Loucy (cell line): ENCODE measurements around the gene PGR.

ENCODE experiments used
- EZH2phosphoT487 ChIP-seq: fragments of 200-600 bp; IDR thresholded peaks from 2 replicates; pipeline ENCODE4 v1.6.1; 2018; ENCODE audit warnings: antibody characterized with exemption, mild to moderate bottlenecking, moderate library complexity, borderline replicate concordance
- TF ChIP-seq, protein P1 (sequence below): fragments of 200-600 bp; sonication (generic); conservative IDR thresholded peaks from 2 replicates; pipeline ENCODE4 v1.5.1; 2014; ENCODE audit warnings: mild to moderate bottlenecking, antibody characterized with exemption, low read length

DNA sequence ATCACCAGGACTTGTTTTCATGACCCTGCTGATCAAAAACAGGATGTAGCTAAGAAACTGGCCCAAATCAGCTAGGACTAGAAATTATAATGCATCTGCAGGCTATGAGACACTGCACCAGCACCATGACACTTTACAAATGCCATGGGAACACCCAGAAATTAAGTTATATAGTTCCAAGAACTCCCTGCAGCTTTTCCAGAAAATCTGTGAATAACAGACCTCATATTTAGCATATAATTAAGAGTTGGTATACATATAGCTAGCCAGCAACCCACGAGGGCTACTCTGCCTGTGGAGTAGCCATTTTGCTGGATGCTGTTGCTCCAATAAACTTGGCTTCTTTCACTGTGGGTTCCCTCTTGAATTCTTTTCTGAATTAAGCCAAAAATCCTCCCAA, 101.0 kb downstream of the PGR start:
- TF ChIP-seq, protein P1, sequence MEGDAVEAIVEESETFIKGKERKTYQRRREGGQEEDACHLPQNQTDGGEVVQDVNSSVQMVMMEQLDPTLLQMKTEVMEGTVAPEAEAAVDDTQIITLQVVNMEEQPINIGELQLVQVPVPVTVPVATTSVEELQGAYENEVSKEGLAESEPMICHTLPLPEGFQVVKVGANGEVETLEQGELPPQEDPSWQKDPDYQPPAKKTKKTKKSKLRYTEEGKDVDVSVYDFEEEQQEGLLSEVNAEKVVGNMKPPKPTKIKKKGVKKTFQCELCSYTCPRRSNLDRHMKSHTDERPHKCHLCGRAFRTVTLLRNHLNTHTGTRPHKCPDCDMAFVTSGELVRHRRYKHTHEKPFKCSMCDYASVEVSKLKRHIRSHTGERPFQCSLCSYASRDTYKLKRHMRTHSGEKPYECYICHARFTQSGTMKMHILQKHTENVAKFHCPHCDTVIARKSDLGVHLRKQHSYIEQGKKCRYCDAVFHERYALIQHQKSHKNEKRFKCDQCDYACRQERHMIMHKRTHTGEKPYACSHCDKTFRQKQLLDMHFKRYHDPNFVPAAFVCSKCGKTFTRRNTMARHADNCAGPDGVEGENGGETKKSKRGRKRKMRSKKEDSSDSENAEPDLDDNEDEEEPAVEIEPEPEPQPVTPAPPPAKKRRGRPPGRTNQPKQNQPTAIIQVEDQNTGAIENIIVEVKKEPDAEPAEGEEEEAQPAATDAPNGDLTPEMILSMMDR = no peak
- TF ChIP-seq EZH2phosphoT487 = no peak
